CD4-positive, alpha-beta T cell treated with Interferon alpha-2 for 1 hour (primary cell): Measurements from ENCODE around the gene ARRB1.
"Not testable (repeated sequence)": the region's sequence is repeated elsewhere in the genome, so short reads cannot be mapped to it uniquely, and the experiment has no call there.

Experiments
- DNase-seq, 2 donors: peaks; one replicate each; pipeline ENCODE4 v3.0.0-alpha.2; 2020 to 2022

Gene ARRB1

GRCh38 chr11:75342966-75343870 is 8.2 kb downstream of the ARRB1 start:
- DNase-seq = no peak

DNA sequence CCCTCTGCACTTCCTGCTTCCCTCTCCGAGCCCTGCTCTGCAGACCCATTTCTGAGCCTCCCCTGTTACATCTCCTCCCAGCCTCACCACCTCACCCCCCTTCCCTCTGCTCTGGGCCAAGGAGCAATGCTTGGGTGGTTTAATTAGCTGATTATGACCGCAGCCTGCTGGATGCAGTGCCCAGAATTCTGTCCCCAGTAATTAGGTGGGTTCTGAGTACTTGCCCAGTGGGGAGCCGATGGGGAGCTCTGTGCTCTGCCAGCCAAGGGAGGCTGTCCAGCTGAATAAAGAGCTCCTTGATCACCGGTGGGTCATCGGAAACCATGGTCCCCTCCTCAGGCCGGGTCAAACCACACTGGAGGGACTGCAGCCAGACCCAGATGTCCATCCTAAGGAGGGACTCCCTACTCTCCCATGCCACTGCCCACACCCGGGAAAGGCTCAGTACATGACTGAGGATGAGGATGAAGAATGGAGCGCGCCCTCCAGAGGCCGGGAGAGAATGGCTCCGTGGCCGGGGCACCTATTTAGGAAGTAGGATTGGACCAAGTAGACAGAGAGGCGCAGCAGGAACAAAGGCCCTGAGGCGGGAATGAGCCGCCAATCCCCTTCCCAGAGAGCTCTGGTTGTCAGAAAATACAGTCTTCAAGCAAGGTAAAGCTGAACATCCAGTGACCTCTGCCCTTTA is 9.1 kb downstream of the ARRB1 start:
- no peak for DNase-seq

- no peak for DNase-seq
These were observed 9.8 kb downstream of the ARRB1 start for GRCh38 chr11:75341612-75342011.

DNA sequence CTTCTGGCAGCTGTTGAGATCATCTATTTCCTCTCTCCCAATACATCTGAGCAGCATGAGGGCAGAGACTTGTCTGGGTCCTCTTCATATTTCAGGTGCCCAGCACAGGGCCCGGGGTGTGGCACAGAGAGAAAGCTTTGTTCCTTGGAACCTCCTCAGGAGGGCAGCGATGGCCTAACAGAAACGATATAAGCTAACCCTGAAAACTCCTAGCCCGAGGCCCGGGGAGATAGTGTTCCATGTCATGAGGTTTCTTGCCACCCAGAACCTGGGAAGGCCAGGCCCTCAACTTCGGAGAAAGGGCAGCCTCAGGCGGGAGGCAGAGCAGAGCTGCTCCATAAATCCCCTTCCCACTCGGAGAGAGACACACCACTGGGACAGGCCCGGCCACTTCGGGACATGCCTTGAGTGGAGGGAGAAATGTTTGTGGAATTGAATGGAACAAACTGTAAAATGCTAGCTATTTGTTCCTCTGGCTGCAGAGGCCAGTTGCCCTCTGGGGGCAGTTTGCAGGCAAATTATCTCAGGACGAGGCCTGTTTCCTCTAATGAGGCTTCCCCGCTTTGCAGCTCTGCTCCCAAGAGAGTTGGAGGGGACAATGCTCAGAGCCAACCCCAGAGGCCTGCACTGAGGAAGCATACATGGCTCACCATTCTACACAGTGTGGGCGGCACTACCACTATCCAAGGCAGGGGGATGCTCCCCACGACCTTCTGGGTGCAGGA is 11.6 kb downstream of the ARRB1 start:
- DNase-seq = no peak

DNA sequence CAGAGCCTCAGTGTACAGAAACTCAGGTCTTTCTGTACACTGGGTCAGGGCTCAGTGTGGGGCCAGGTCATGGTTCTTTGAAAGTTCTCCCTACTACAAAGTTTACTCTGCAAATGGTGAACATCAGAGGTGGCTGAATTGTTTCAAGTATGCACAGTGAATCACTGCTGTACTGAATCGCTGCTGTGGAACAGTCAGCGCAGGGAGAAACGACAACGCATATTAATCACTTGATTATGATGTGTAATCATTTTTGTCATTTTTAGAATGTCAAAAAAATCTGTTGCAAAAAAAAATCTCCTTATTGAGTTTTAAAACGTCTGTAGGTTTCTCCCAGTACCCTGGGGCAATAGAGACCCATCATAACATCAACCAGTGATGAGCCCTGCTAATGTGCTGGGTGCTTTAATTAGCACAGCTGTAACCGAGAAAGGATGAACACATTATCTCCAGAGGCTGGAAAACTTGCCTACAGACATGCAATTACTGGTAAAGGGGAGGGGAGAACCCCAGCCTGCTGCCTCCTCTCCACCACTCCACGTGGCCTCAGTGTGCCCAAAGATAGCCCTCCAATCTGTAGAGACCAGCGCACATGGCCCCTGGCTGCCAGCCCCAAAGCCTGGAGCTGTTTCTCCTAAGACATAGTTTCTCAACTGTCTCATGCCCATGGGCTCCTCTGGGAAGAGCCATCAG is 12.8 kb downstream of the ARRB1 start:
- DNase-seq = no peak

DNA sequence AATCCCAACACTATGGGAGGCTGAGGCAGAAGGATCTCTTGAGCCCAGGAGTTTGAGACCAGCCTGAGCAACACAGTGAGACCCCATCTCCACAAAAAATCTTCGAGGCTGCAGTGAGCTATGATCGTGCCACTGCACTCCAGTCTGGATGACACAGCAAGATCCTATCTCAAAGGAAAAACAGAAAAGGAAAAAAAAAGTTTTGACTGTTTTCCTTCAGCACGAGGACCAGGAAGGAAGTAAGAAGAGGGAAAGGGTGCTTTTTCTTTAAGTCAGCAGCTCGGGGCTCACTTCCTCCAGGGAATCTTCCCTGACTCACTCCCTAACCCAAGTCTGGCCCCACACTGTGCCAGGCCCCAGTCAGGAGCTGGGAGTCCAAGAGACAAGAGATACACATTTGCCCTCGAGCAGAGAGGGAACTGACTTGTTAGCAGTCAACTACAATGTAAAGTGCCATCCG is 14.2 kb downstream of the ARRB1 start:
- DNase-seq = peak in 1 of 2 donors; percentile 25

GRCh38 chr11:75334976-75335375 is 16.5 kb downstream of the ARRB1 start:
- DNase-seq = no peak

GRCh38 chr11:75334402-75334891 is 17.0 kb downstream of the ARRB1 start:
- DNase-seq = no peak

DNA sequence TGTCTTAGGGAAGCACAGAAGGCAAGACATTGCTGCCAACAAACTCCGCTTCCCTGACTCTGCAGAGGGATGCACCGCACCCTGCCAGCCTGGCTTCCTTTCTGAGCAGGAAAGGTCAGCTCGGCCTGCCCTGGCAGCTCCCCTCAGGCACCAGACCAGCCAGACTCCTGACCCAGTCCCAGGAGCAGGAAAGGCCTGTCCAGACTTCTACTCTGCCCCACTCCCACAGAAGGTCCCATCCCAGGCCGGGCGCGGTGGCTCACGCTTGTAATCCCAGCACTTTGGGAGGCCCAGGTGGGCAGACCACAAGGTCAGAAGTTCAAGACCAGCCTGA is 17.7 kb downstream of the ARRB1 start:
- no peak for DNase-seq

- DNase-seq = no peak
These were observed 18.2 kb downstream of the ARRB1 start for GRCh38 chr11:75333022-75333806.

DNA sequence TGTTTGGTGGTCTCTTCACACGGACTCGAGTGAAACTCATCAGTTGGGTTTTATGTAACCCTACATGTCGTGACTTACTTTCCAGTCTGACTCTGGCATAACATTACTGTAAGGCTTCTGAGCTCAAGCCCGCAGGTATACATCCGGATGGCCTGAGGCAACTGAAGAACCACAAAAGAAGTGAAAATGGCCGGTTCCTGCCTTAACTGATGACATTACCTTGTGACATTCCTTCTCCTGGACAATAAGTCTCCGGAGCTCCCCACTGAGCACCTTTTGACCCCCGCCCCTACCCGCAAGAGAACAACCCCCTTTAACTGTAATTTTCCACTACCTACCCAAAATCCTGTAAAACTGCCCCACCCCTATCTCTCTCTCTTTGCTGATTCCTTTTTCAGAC is 19.7 kb downstream of the ARRB1 start:
- DNase-seq = not testable (repeated sequence)

- DNase-seq = not testable (repeated sequence)
These were observed 20.2 kb downstream of the ARRB1 start for GRCh38 chr11:75331304-75331703.

- not testable (repeated sequence) for DNase-seq
These were observed 20.6 kb downstream of the ARRB1 start for GRCh38 chr11:75330886-75331285.

- no peak for DNase-seq
These were observed 21.2 kb downstream of the ARRB1 start for GRCh38 chr11:75330291-75330690.

DNA sequence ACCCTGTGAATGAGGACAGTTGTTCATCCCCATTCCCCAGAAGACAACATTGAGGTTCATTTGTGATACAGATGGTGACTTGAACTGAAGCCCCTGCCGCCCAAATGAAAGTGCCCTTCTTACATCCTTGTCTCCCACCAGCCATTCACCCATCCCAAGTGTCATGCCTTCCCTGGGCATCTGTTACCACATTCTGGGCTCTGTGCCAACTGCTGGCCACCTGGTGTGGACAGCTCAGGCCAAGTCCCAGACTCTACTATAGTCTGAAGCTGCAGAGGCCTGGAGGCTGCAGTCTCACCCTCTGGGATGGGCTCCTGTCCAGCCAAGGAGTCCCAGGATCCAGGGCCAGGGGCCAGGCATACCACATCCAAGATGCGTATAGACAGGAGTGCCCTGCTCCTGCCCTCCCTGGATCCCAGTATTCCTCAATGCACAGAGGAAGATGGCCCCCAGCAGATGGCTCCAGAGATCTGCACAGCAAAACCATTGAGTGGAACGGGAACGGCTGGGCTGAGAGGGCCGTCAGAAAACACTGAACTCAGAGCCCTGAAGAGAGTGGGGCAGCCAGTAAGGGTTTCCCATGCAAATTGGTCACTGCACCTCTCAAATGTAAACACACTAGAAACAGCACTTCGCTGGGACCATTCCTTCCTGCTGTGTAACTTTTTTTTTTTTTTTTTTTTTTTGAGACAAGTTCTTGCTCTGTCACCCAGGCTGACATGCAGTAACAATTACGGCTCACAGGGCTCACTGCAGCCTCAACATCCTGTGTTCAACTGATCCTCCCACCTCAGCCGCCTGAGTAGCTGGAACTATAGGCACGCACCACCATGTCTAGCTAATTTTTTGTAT is 22.8 kb downstream of the ARRB1 start:
- DNase-seq = peak; percentile 34 to 62

DNA sequence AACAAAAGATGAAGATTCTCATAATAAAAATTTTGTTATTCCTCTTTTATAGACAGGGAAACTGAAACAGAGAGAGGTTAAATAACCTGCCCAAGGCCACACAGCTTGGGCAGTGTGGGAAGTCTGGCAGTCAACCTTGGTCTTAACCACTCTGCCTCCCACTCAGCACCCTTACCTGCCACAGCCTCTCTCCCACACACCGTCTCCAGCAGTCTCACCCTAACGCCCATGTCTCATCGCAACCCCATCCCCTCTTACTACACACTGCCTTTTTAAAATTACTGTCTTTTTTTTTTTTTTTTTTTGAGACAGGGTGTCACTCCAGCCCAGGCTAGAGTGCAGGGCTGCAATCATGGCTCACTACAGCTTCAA is 25.0 kb downstream of the ARRB1 start:
- no peak for DNase-seq

GRCh38 chr11:75325713-75326438 is 25.6 kb downstream of the ARRB1 start:
- no peak for DNase-seq

GRCh38 chr11:75324740-75325139 is 26.7 kb downstream of the ARRB1 start:
- DNase-seq = no peak

DNA sequence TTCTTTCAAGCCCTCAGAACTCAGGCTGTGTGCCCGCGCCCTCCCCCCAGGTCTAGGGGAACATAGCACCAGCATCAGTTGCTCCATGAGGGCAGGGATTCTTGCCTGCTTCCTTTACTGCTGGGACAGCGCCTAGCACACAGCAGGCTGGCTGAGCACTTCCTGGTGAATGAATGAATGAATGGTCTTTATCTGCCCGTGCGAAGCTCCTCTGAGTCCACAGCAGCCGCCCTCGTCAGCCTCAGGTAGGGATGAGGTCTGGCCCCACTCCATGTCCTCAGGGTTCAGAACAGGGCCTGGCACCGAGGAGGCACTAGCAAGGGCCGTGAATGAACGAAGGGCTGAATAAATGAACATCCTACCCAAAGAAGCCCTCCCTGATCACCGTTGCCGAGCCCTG is 27.3 kb downstream of the ARRB1 start:
- no peak for DNase-seq

DNA sequence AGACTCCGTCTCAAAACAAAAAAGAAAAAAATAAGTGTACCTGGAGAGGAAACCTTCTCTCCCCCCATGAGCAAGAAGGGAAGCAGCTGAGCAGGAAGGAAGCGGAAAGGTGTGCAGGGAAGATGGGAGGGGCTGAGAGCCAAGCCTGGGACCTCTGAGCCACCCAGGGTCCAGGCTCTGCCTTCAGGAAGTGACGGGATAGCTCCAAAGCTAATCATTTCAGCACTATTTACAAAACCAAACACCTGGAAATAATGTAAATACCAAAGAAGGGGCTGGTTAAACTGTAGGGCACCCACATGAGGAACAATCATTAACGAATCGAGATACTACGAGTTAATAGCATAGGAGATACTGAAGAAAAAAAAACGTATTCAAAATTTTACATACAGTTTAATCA is 27.9 kb downstream of the ARRB1 start:
- DNase-seq = no peak
